Tibial nerve (tissue), 3 donors: ENCODE measurements around the gene MSRB3.

Experiments
- POLR2A ChIP-seq, 2 donors: fragments of 450-650 bp; IDR thresholded peaks; one replicate each; pipeline ENCODE4 v1.6.1; 2017; ENCODE audit warnings: antibody characterized with exemption in 2 of 2, mild to moderate bottlenecking in 2 of 2, moderate library complexity in 2 of 2
- TF ChIP-seq, protein P1 (sequence below), 5 experiments: fragments of 200-600 bp in 3 of 5; fragments of 450-650 bp in 2 of 5; sonication (generic) in 3 of 5; IDR thresholded peaks; one replicate each; pipeline ENCODE4 v1.5.1; 2016 to 2019; ENCODE audit warnings: antibody characterized with exemption in 5 of 5, mild to moderate bottlenecking in 3 of 5, moderate library complexity in 2 of 5

DNA sequence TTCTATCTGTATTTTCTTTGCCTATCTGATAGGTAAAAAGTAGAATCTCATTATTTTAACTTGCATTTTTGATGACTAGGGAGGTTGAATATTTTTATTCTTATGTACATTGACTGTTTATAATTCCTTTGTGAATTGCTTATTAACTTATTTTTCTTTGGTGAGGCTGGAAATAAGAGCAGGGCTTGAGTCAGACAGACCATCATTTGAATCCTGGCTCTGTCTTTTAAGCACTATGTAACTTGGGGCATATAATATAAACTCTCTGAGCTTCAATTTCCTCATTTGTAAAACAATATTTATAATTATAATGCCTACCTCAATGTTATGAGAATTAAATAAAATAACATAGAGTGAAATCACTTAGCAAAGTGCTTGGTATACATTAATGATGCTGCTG lies 108.9 kb downstream of the MSRB3 start:
- TF ChIP-seq, protein P1, sequence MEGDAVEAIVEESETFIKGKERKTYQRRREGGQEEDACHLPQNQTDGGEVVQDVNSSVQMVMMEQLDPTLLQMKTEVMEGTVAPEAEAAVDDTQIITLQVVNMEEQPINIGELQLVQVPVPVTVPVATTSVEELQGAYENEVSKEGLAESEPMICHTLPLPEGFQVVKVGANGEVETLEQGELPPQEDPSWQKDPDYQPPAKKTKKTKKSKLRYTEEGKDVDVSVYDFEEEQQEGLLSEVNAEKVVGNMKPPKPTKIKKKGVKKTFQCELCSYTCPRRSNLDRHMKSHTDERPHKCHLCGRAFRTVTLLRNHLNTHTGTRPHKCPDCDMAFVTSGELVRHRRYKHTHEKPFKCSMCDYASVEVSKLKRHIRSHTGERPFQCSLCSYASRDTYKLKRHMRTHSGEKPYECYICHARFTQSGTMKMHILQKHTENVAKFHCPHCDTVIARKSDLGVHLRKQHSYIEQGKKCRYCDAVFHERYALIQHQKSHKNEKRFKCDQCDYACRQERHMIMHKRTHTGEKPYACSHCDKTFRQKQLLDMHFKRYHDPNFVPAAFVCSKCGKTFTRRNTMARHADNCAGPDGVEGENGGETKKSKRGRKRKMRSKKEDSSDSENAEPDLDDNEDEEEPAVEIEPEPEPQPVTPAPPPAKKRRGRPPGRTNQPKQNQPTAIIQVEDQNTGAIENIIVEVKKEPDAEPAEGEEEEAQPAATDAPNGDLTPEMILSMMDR (IDR thresholded peaks at IDR 0.05) = no peak
- no peak for TF ChIP-seq POLR2A (IDR thresholded peaks at IDR 0.05)
